Measurements from ENCODE around the gene CHD2. TPM values are rescaled to one million over a fixed set of nuclear protein-coding genes. Genes with fewer than 3 reads are reported as not detected.

Gene CHD2
- total RNA-seq, 1 experiment from 2014 or later = 63.3 TPM

GRCh38 chr15:93001156-93001555 is 101.0 kb downstream of the CHD2 start:
- Histone ChIP-seq H3K27ac (ENCODE audit: insufficient read length, low read depth, low read length) (no peak overlapping the region), H3K4me2 (ENCODE audit: insufficient read depth, insufficient read length, low read length) (no peak overlapping the region), H2BK20ac (ENCODE audit: low read depth, low read length, poor library complexity, severe bottlenecking) (no peak overlapping the region), H4K5ac (ENCODE audit: insufficient read length, low read depth, low read length) (no peak overlapping the region), H2BK12ac (ENCODE audit: insufficient read length, low read depth, low read length) (no peak overlapping the region), H2BK5ac (ENCODE audit: insufficient read length, low read length) (no peak overlapping the region), H3K56ac (ENCODE audit: insufficient read length, low read depth, low read length) (no peak overlapping the region), H3K4ac (ENCODE audit: low read depth, low read length) (no peak overlapping the region), H3K79me2 (ENCODE audit: insufficient read depth, low read length) (no peaks in the 10 kb centered on the region), H2AFZ (ENCODE audit: low read length) (no peak overlapping the region), H4K20me1 (ENCODE audit: control insufficient read depth, insufficient read depth, insufficient read length) (no peaks in the 10 kb centered on the region), H3K79me1 (ENCODE audit: insufficient read depth, low read depth, low read length, poor library complexity, severe bottlenecking) (no peaks in the 10 kb centered on the region), H2BK120ac (ENCODE audit: low read depth, low read length, poor library complexity, severe bottlenecking) (no peak overlapping the region), H3K9me3 (ENCODE audit: control insufficient read depth, low read depth, low read length) (no peaks in the 10 kb centered on the region), H2BK15ac (ENCODE audit: low read depth, low read length) (no peak overlapping the region), H3K9ac (ENCODE audit: extremely low read depth, insufficient read length, low read length) (no peak overlapping the region), H3T11ph (ENCODE audit: low read length) (no peak overlapping the region), H4K91ac (ENCODE audit: insufficient read length, low read depth, low read length) (no peak overlapping the region), H3K14ac (ENCODE audit: insufficient read depth, low read length) (no peak overlapping the region), H3K18ac (ENCODE audit: insufficient read length, low read depth, low read length) (no peak overlapping the region), H3K23me2 (ENCODE audit: insufficient read length, low read depth, low read length, poor library complexity, severe bottlenecking) (no peaks in the 10 kb centered on the region), H4K8ac (replicated peaks; ENCODE audit: insufficient read length, low read depth, low read length) (no peak overlapping the region), H2AK5ac (ENCODE audit: insufficient read length, low read length) (no peak overlapping the region), H3K27me3 (ENCODE audit: insufficient read depth, low read length) (no peaks in the 10 kb centered on the region), H3K4me1 (ENCODE audit: insufficient read depth, low read length) (no peaks in the 10 kb centered on the region), H3K23ac (ENCODE audit: insufficient read length, low read depth, low read length) (no peak overlapping the region)
- TF ChIP-seq, protein P1, sequence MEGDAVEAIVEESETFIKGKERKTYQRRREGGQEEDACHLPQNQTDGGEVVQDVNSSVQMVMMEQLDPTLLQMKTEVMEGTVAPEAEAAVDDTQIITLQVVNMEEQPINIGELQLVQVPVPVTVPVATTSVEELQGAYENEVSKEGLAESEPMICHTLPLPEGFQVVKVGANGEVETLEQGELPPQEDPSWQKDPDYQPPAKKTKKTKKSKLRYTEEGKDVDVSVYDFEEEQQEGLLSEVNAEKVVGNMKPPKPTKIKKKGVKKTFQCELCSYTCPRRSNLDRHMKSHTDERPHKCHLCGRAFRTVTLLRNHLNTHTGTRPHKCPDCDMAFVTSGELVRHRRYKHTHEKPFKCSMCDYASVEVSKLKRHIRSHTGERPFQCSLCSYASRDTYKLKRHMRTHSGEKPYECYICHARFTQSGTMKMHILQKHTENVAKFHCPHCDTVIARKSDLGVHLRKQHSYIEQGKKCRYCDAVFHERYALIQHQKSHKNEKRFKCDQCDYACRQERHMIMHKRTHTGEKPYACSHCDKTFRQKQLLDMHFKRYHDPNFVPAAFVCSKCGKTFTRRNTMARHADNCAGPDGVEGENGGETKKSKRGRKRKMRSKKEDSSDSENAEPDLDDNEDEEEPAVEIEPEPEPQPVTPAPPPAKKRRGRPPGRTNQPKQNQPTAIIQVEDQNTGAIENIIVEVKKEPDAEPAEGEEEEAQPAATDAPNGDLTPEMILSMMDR (conservative IDR thresholded peaks at IDR 0.05) = no peak
- Mint-ChIP-seq H3K9me3 (no peaks in the 10 kb centered on the region), H3K4me1 (no peaks in the 10 kb centered on the region), H3K36me3 (ENCODE audit: insufficient read depth in 1 of 3, low read depth in 3 of 3) (peaks cover 60 to 97% (median 95%) of the 10 kb centered on the region in 3 experiments; a peak in 6 of 7 replicates), H3K27me3 (ENCODE audit: low read depth) (no peaks in the 10 kb centered on the region), H3K4me3 (no peak overlapping the region), H3K27ac (no peak overlapping the region; a peak in 1 of 7 replicates)
- no peak for DNase-seq
- WGBS (ENCODE audit: extremely low coverage, insufficient read length, low lambda C conversion rate) = no CpG with 5 or more reads among the region's 6 CpGs

Measured in H9 (cell line).